ENCODE results near the gene FFAR4.

Gene FFAR4

GRCh38 chr10:93612311-93612710 is 45.8 kb downstream of the FFAR4 start, which contains the start of gene PDE6C:
PDE6C (plus strand) TSS chr10:93612537; CDS start chr10:93612726, 189 bp downstream.
- H3K9ac ChIP-seq (ENCODE audit: low read length): no peak within 1 kb of the TSS
- no peaks in the 10 kb centered on the region for H3K27me3 ChIP-seq (ENCODE audit: control insufficient read depth, insufficient read depth, low read length)
- H3K27ac ChIP-seq (ENCODE audit: low read depth, low read length): no peak within 1 kb of the TSS
- no peak within 1 kb of the TSS for H3K4me3 ChIP-seq (ENCODE audit: low read length)
- H3K36me3 ChIP-seq (ENCODE audit: control insufficient read depth, insufficient read depth, low read length): no peaks in the 10 kb centered on the region
- H3K4me1 ChIP-seq (ENCODE audit: control insufficient read depth, insufficient read depth, low read length): no peaks in the 10 kb centered on the region

GRCh38 chr10:93613126-93613525 is 46.7 kb downstream of the FFAR4 start:
- Histone ChIP-seq H3K27me3 (ENCODE audit: control insufficient read depth, insufficient read depth, low read length) (no peaks in the 10 kb centered on the region), H3K4me1 (ENCODE audit: control insufficient read depth, insufficient read depth, low read length) (no peaks in the 10 kb centered on the region), H3K27ac (ENCODE audit: low read depth, low read length) (no peak overlapping the region), H3K4me3 (ENCODE audit: low read length) (no peak overlapping the region), H3K36me3 (ENCODE audit: control insufficient read depth, insufficient read depth, low read length) (no peaks in the 10 kb centered on the region), H3K9ac (ENCODE audit: low read length) (no peak overlapping the region)

DNA sequence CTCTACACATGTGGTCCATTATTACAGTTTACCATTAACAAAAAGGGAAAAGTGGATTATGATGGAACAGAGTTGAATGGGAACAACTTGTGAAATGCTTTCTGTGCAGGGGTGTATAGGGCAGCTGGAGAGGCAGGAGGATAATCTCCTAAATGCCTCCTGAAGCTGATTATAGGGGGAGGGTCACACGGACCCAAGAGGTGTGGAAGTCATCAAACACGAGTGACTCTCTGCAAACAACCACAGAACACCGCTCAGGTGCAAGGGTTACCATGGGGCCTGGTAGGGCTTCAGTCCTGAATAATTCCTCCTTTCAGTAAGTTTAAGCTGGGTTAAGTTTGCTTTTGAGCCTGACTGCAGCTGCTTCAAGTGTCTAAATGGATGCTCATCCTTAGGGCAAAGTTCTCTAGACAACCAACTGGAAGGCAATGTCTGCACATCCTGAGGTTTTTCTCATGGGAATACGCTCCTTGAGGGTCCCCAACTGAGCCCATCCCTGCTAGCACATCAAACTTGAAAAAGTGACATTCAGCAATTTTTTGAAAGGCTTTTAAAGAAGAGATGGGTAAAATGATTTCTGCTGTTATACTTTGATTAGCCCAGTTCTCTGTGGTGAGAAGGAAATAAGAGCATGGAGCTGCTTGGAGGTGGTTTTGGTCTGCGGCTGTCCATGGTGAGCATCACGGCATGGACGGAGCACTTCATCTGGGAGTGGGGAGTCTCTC is 47.8 kb downstream of the FFAR4 start:
- Histone ChIP-seq H3K36me3 (ENCODE audit: control insufficient read depth, insufficient read depth, low read length) (no peaks in the 10 kb centered on the region), H3K9ac (ENCODE audit: low read length) (no peak overlapping the region), H3K27me3 (ENCODE audit: control insufficient read depth, insufficient read depth, low read length) (no peaks in the 10 kb centered on the region), H3K27ac (ENCODE audit: low read depth, low read length) (no peak overlapping the region), H3K4me1 (ENCODE audit: control insufficient read depth, insufficient read depth, low read length) (no peaks in the 10 kb centered on the region), H3K4me3 (ENCODE audit: low read length) (no peak overlapping the region)

DNA sequence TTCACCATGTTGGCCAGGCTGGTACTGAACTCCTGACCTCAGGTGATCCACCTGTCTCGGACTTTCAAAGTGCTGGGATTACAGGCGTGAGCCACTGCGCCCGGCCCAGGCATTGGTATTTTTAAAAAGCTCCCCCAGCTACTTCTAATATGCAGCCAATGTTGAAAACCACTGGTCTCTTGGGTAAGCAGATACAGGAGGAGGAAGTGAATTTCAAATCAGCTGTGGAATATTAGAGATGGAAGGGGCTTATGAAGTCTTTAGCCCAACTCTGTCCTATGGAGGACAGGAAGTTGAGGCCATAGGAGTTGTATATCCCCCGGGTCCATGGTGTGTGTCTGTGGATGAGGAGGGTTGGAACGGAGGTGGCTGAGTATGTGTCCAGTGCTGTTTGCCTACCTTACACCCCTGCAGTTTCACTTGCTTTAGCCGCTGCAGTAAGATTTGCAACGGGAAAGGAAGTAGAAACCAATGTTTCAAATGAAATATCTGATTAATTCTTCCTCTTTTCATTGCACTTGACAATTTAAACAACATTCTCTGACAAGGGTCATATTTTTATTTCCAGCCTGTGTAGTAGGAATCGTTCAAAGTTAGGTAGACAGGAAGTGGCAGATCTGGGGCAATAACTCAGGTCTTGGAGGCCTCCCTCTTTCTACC is 49.2 kb downstream of the FFAR4 start:
- no peaks in the 10 kb centered on the region for H3K4me1 ChIP-seq (ENCODE audit: control insufficient read depth, insufficient read depth, low read length)
- no peak overlapping the region for H3K4me3 ChIP-seq (ENCODE audit: low read length)
- no peaks in the 10 kb centered on the region for H3K36me3 ChIP-seq (ENCODE audit: control insufficient read depth, insufficient read depth, low read length)
- H3K9ac ChIP-seq (ENCODE audit: low read length): no peak overlapping the region
- no peak overlapping the region for H3K27ac ChIP-seq (ENCODE audit: low read depth, low read length)
- no peaks in the 10 kb centered on the region for H3K27me3 ChIP-seq (ENCODE audit: control insufficient read depth, insufficient read depth, low read length)

DNA sequence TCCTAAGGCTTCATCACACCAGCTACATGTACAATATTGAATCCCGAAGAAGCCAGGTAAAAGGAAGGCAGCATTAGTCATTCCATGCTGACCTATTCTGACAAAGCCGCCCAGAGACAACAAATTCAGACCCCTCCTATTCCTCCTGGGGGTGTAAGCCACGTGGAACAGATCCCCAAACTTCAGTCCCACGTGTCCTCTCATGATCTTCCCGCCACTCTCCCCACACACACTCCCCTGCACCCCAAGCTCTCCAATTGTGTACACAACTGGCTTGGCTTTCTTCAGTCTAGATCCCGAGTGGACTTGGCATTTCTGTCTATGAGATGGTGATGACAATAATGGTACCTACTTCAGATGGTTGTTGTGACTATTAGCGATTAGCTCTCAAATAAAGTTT is 54.5 kb downstream of the FFAR4 start:
- H3K4me1 ChIP-seq (ENCODE audit: control insufficient read depth, insufficient read depth, low read length): no peaks in the 10 kb centered on the region
- no peak overlapping the region for H3K27ac ChIP-seq (ENCODE audit: low read depth, low read length)
- no peak overlapping the region for H3K9ac ChIP-seq (ENCODE audit: low read length)
- no peak overlapping the region for H3K4me3 ChIP-seq (ENCODE audit: low read length)
- H3K36me3 ChIP-seq (ENCODE audit: control insufficient read depth, insufficient read depth, low read length): no peaks in the 10 kb centered on the region
- H3K27me3 ChIP-seq (ENCODE audit: control insufficient read depth, insufficient read depth, low read length): no peaks in the 10 kb centered on the region

- H3K4me3 ChIP-seq (ENCODE audit: low read length): no peak overlapping the region
- H3K27ac ChIP-seq (ENCODE audit: low read depth, low read length): no peak overlapping the region
- H3K36me3 ChIP-seq (ENCODE audit: control insufficient read depth, insufficient read depth, low read length): no peaks in the 10 kb centered on the region
- no peaks in the 10 kb centered on the region for H3K4me1 ChIP-seq (ENCODE audit: control insufficient read depth, insufficient read depth, low read length)
- H3K9ac ChIP-seq (ENCODE audit: low read length): no peak overlapping the region
- no peaks in the 10 kb centered on the region for H3K27me3 ChIP-seq (ENCODE audit: control insufficient read depth, insufficient read depth, low read length)
These were observed 56.5 kb downstream of the FFAR4 start for GRCh38 chr10:93622942-93623341.

DNA sequence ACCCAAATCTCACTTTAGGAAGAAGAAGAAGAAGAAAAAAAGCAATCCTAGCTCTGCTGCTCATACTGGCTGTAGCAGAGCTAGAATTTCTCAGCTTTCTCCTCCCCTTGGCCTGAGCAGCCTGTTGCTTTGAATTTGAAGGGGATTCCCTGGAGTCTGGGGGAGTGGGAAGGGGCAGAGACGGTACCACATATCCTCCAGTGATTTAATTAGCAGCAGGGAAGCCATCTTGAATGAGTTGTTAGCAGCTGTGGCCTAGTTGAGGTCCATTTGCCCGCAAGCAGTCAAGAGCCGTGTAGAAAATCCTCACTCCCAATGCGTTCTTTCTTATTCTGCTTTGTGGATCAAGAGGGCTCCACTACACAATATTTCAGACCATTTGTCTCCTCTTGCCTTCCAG is 62.4 kb downstream of the FFAR4 start:
- Histone ChIP-seq H3K27me3 (ENCODE audit: control insufficient read depth, insufficient read depth, low read length) (no peaks in the 10 kb centered on the region), H3K27ac (ENCODE audit: low read depth, low read length) (no peak overlapping the region), H3K9ac (ENCODE audit: low read length) (no peak overlapping the region), H3K4me1 (ENCODE audit: control insufficient read depth, insufficient read depth, low read length) (no peaks in the 10 kb centered on the region), H3K36me3 (ENCODE audit: control insufficient read depth, insufficient read depth, low read length) (no peaks in the 10 kb centered on the region), H3K4me3 (ENCODE audit: low read length) (no peak overlapping the region)

DNA sequence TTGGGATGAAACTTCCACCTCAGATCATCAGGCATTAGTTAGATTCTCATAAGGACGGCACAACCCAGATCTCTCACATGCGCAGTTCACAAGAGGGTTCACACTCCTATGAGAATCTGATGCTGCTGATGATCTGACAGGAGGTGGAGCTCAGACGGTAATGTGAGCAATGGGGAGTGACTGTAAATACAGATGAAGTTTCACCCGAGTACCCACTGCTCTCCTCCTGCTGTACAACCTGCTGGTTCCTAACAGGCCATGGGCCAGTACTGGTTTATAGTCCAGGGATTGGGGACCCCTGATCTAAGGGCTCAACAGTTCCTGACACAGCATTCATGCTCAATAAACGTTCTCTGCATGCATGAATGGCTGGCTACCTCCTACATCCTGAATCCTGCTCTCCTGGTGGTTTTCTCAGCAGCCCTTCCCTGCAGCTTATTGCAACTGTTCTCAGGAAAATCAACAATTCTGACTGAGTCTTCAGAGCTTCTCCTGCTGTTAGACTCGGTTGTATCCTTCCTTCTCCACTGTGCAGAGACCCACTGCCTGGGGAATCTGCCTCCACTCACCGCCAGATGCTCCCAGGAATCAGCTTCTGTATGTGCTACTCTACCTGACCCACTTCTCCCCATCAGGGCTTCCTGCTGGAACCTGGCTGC is 63.3 kb downstream of the FFAR4 start:
- H3K9ac ChIP-seq (ENCODE audit: low read length): no peak overlapping the region
- H3K27ac ChIP-seq (ENCODE audit: low read depth, low read length): no peak overlapping the region
- H3K36me3 ChIP-seq (ENCODE audit: control insufficient read depth, insufficient read depth, low read length): no peaks in the 10 kb centered on the region
- no peak overlapping the region for H3K4me3 ChIP-seq (ENCODE audit: low read length)
- no peaks in the 10 kb centered on the region for H3K27me3 ChIP-seq (ENCODE audit: control insufficient read depth, insufficient read depth, low read length)
- H3K4me1 ChIP-seq (ENCODE audit: control insufficient read depth, insufficient read depth, low read length): no peaks in the 10 kb centered on the region

DNA sequence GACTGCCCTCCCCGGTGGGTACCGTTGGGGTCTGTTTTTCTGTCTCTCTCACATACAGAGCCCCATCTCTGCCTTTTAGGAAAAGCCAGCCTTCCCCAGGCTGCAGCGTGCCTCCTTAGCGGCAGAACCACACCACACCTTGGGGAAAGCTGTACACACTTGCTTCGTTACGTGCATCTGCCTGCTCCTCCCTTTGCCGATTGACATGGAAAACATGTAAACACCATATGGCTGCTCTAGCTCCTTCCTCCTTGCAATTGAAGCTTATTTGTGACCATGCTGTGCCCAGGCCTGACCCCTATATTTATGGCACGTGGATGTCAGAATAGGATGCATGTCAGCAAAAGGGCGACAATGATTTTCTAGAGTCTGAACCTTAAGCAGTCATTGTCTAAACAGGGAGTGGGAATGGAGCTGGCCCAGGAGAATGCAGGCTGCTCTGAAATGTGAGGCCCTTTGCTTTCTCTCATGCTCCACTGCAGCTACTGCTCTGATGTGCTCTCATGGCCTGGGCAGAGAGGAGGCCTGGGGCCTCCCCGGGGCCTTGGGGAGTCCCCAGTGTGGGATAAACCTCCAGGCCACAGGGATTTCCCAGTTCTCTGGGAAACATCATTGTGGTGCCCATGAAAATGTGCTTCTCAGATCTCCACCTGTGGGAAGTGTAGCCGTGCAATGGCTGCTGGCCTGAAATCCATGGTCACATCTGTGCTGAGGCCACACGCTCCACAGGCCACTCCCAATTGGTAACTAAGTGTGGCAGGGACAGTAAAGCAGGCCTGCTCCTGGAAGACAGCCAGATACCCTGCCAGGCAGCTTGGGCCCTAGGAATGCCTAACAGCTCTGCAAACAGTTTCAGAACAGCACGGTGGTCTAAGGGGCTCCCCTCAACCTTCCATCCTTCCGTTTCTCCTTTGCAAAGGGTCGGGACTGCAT is 64.4 kb downstream of the FFAR4 start:
- H3K27ac ChIP-seq (ENCODE audit: low read depth, low read length): no peak overlapping the region
- H3K27me3 ChIP-seq (ENCODE audit: control insufficient read depth, insufficient read depth, low read length): no peaks in the 10 kb centered on the region
- no peaks in the 10 kb centered on the region for H3K36me3 ChIP-seq (ENCODE audit: control insufficient read depth, insufficient read depth, low read length)
- no peak overlapping the region for H3K9ac ChIP-seq (ENCODE audit: low read length)
- no peak overlapping the region for H3K4me3 ChIP-seq (ENCODE audit: low read length)
- no peaks in the 10 kb centered on the region for H3K4me1 ChIP-seq (ENCODE audit: control insufficient read depth, insufficient read depth, low read length)

Data from rectal smooth muscle tissue (tissue), 1 donor.